ENCODE measurements around the gene RCAN2. TPM values are rescaled to one million over a fixed set of nuclear protein-coding genes. Genes with fewer than 3 reads are reported as not detected.

Gene RCAN2
- total RNA-seq, 2 experiments from 2014 or later, result not detected

- no peak for DNase-seq (ENCODE audit: low spot score)
- H3K79me2 ChIP-seq (ENCODE audit: insufficient read depth, low read depth, low read length), result no peaks in the 10 kb centered on the region
- H3K4me1 ChIP-seq (ENCODE audit: insufficient read depth, low read length, poor library complexity, severe bottlenecking), result no peaks in the 10 kb centered on the region
- ChIA-PET POLR2A (no interaction called here), CTCF (ENCODE audit: unreplicated experiment) (no interaction called here)
- intact Hi-C loops (cut with micrococcal nuclease; ENCODE audit: unreplicated experiment), result no loop called here
- H4K20me1 ChIP-seq (ENCODE audit: insufficient read depth, low read length), result no peaks in the 10 kb centered on the region
- H3K9me2 ChIP-seq (ENCODE audit: insufficient read depth, low read length), result no peaks in the 10 kb centered on the region
- TF ChIP-seq CTCF (conservative IDR thresholded peaks at IDR 0.05; ENCODE audit: low read length), result no peak
- TF ChIP-seq EZH2phosphoT487 (IDR thresholded peaks at IDR 0.05; ENCODE audit: borderline replicate concordance, low read depth, low read length), result no peak
- H3K9me3 ChIP-seq (ENCODE audit: low read length), result no peaks in the 10 kb centered on the region
- no peak overlapping the region for H3K4me3 ChIP-seq (ENCODE audit: low read depth, low read length, poor library complexity, severe bottlenecking)
- no peak overlapping the region for H2AFZ ChIP-seq (ENCODE audit: low read length)
- no TSS peak for BruUV-seq (replicated peaks)
- no peak overlapping the region for H3K27ac ChIP-seq (ENCODE audit: low read depth, low read length, poor library complexity, severe bottlenecking)
- no peak overlapping the region for H3K4me2 ChIP-seq (ENCODE audit: low read length)
- H3K36me3 ChIP-seq (ENCODE audit: insufficient read depth, low read length), result no peaks in the 10 kb centered on the region
These were observed 50.6 kb downstream of the RCAN2 start for GRCh38 chr6:46440641-46441040.

DNA sequence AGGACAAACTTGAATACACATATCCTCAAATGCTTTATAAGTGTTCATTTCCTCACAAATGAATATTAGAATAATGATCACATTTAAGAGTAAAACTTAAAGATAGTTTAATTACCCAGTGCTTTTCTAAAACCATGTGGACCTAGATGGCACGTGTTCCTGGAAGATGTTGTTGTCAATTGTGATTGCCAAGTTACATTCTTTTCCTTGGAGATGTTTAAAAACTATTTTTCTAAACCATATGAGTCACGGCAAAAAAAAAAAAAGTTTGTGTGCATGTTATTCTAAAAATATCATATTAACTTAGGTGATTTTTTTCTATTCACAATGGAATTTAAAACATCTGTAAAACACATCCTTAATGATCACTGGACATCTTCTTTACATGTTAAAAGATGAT is 51.1 kb downstream of the RCAN2 start:
- H3K27ac ChIP-seq (ENCODE audit: low read depth, low read length, poor library complexity, severe bottlenecking), result no peak overlapping the region
- H3K79me2 ChIP-seq (ENCODE audit: insufficient read depth, low read depth, low read length), result no peaks in the 10 kb centered on the region
- H3K36me3 ChIP-seq (ENCODE audit: insufficient read depth, low read length), result no peaks in the 10 kb centered on the region
- no peaks in the 10 kb centered on the region for H3K4me1 ChIP-seq (ENCODE audit: insufficient read depth, low read length, poor library complexity, severe bottlenecking)
- H2AFZ ChIP-seq (ENCODE audit: low read length), result no peak overlapping the region
- intact Hi-C loops (cut with micrococcal nuclease; ENCODE audit: unreplicated experiment), result no loop called here
- no peak overlapping the region for H3K4me3 ChIP-seq (ENCODE audit: low read depth, low read length, poor library complexity, severe bottlenecking)
- DNase-seq (ENCODE audit: low spot score), result no peak
- ChIA-PET POLR2A (no interaction called here), CTCF (ENCODE audit: unreplicated experiment) (no interaction called here)
- no TSS peak for BruUV-seq (replicated peaks)
- no peak overlapping the region for H3K4me2 ChIP-seq (ENCODE audit: low read length)
- H3K9me2 ChIP-seq (ENCODE audit: insufficient read depth, low read length), result no peaks in the 10 kb centered on the region
- H4K20me1 ChIP-seq (ENCODE audit: insufficient read depth, low read length), result no peaks in the 10 kb centered on the region
- H3K9me3 ChIP-seq (ENCODE audit: low read length), result no peaks in the 10 kb centered on the region
- TF ChIP-seq CTCF (conservative IDR thresholded peaks at IDR 0.05; ENCODE audit: low read length) (no peak), EZH2phosphoT487 (IDR thresholded peaks at IDR 0.05; ENCODE audit: borderline replicate concordance, low read depth, low read length) (no peak)

- H3K36me3 ChIP-seq (ENCODE audit: insufficient read depth, low read length), result no peaks in the 10 kb centered on the region
- no peaks in the 10 kb centered on the region for H3K9me3 ChIP-seq (ENCODE audit: low read length)
- H3K4me2 ChIP-seq (ENCODE audit: low read length), result no peak overlapping the region
- ChIA-PET CTCF (ENCODE audit: unreplicated experiment) (no interaction called here), POLR2A (interaction anchor here (0.6 to 1.9 kb wide), 2 partner anchors 21 to 206 kb away, joined by 5 to 8 read pairs; no protein-coding TSS in a partner anchor)
- H2AFZ ChIP-seq (ENCODE audit: low read length), result no peak overlapping the region
- no peak overlapping the region for H3K4me3 ChIP-seq (ENCODE audit: low read depth, low read length, poor library complexity, severe bottlenecking)
- TF ChIP-seq EZH2phosphoT487 (IDR thresholded peaks at IDR 0.05; ENCODE audit: borderline replicate concordance, low read depth, low read length) (no peak), CTCF (conservative IDR thresholded peaks at IDR 0.05; ENCODE audit: low read length) (no peak)
- no peaks in the 10 kb centered on the region for H3K9me2 ChIP-seq (ENCODE audit: insufficient read depth, low read length)
- no TSS peak for BruUV-seq (replicated peaks)
- no peaks in the 10 kb centered on the region for H4K20me1 ChIP-seq (ENCODE audit: insufficient read depth, low read length)
- no peak overlapping the region for H3K27ac ChIP-seq (ENCODE audit: low read depth, low read length, poor library complexity, severe bottlenecking)
- DNase-seq (ENCODE audit: low spot score), result no peak
- H3K4me1 ChIP-seq (ENCODE audit: insufficient read depth, low read length, poor library complexity, severe bottlenecking), result no peaks in the 10 kb centered on the region
- no peaks in the 10 kb centered on the region for H3K79me2 ChIP-seq (ENCODE audit: insufficient read depth, low read depth, low read length)
- intact Hi-C loops (cut with micrococcal nuclease; ENCODE audit: unreplicated experiment), result no loop called here
These were observed 53.0 kb downstream of the RCAN2 start for GRCh38 chr6:46438245-46438644.

Data from OCI-LY7 (cell line).